Glomerular endothelial cell (primary cell): ENCODE results near the gene TMEM86A. TPM values are rescaled to one million over a fixed set of nuclear protein-coding genes. Genes with fewer than 3 reads are reported as not detected.
A peak's percentile ranks its signal among the peaks of the same experiment; 100 is the strongest.

Experiments used
- DNase-seq: peaks from one replicate; pipeline ENCODE4 v3.0.0-alpha.2; 2011; ENCODE audit warnings: low read depth, low spot score; ENCODE audit errors: extremely low read depth
- total RNA-seq: library from RNA; depleted of rRNA; stranded (reverse); fragments of >200 nt; gene quantifications from 2 replicates; pipeline ENCODE4 v1.2.3, GENCODE V29; 2015

TMEM86A gene
- total RNA-seq, 1 donor from 2014 or later = 2.9 TPM

- no peak for DNase-seq
Measured at GRCh38 chr11:18722293-18722637, 23.7 kb downstream of the TMEM86A start.

GRCh38 chr11:18723991-18724390, 25.4 kb downstream of the TMEM86A start:
- DNase-seq = no peak

GRCh38 chr11:18726040-18726439, 27.5 kb downstream of the TMEM86A start, which contains the start of gene IGSF22:
Gene IGSF22 (minus strand): TSS chr11:18726188. CDS start chr11:18724236, 1,952 bp downstream.
- no peak for DNase-seq

GRCh38 chr11:18727479-18728236, 29.1 kb downstream of the TMEM86A start:
- no peak for DNase-seq

GRCh38 chr11:18728658-18729057, 30.1 kb downstream of the TMEM86A start:
- DNase-seq = no peak

GRCh38 chr11:18729426-18729825, 30.8 kb downstream of the TMEM86A start:
- DNase-seq = no peak

- no peak for DNase-seq
Measured at GRCh38 chr11:18730020-18730419, 31.4 kb downstream of the TMEM86A start.

- DNase-seq = no peak
Measured at GRCh38 chr11:18731441-18731840, 32.9 kb downstream of the TMEM86A start.

- DNase-seq = no peak
Measured at GRCh38 chr11:18731949-18732821, 33.6 kb downstream of the TMEM86A start.

GRCh38 chr11:18733202-18733601, 34.6 kb downstream of the TMEM86A start:
- no peak for DNase-seq

GRCh38 chr11:18736590-18737148, 38.1 kb downstream of the TMEM86A start:
- no peak for DNase-seq

GRCh38 chr11:18737642-18738041, 39.1 kb downstream of the TMEM86A start:
- no peak for DNase-seq

GRCh38 chr11:18739685-18740084, 41.1 kb downstream of the TMEM86A start:
- DNase-seq = no peak

GRCh38 chr11:18741783-18742182, 43.2 kb downstream of the TMEM86A start:
- DNase-seq = no peak

GRCh38 chr11:18743365-18743764, 44.8 kb downstream of the TMEM86A start:
- no peak for DNase-seq

GRCh38 chr11:18743900-18744514, 45.4 kb downstream of the TMEM86A start:
- DNase-seq = no peak

- DNase-seq = no peak
Measured at GRCh38 chr11:18745251-18745650, 46.7 kb downstream of the TMEM86A start.

- DNase-seq = no peak
Measured at GRCh38 chr11:18748766-18749365, 50.3 kb downstream of the TMEM86A start.

GRCh38 chr11:18749681-18750319, 51.2 kb downstream of the TMEM86A start:
- peak; percentile 22 for DNase-seq

GRCh38 chr11:18750944-18751343, 52.4 kb downstream of the TMEM86A start:
- DNase-seq = no peak
